WERI-Rb-1 (cell line): Measurements from ENCODE around the gene GET4.

Experiments
- DNase-seq: peaks from one replicate; pipeline ENCODE4 v3.0.0-alpha.2; 2020
- H3K27ac ChIP-seq: fragments of 250-450 bp; sonication (Bioruptor Pico); 2 replicates; pipeline ENCODE4 v1.5.1; 2020; ENCODE audit warnings: mild to moderate bottlenecking, moderate library complexity
- H3K27me3 ChIP-seq: fragments of 250-450 bp; sonication (Bioruptor Pico); 2 replicates; pipeline ENCODE4 v1.5.1; 2021; ENCODE audit warnings: mild to moderate bottlenecking, low read depth, moderate library complexity; ENCODE audit not compliant: insufficient read depth, severe bottlenecking
- H3K36me3 ChIP-seq: fragments of 250-450 bp; sonication (Bioruptor Pico); 2 replicates; pipeline ENCODE4 v1.5.1; 2020; ENCODE audit warnings: mild to moderate bottlenecking, moderate library complexity
- H3K4me3 ChIP-seq: 2 replicates; pipeline ENCODE4 v1.5.1; 2011; ENCODE audit warnings: low read depth, mild to moderate bottlenecking, control low read depth, low read length
- H3K9me3 ChIP-seq: fragments of 250-450 bp; sonication (Bioruptor Pico); 2 replicates; pipeline ENCODE4 v1.5.1; 2021; ENCODE audit warnings: mild to moderate bottlenecking, moderate library complexity; ENCODE audit not compliant: severe bottlenecking
- TF ChIP-seq, protein P1 (sequence below): IDR thresholded peaks from 2 replicates; pipeline ENCODE4 v1.5.1; 2011; ENCODE audit warnings: low read depth, mild to moderate bottlenecking, control low read depth, inconsistent platforms, low read length

Gene GET4

DNA sequence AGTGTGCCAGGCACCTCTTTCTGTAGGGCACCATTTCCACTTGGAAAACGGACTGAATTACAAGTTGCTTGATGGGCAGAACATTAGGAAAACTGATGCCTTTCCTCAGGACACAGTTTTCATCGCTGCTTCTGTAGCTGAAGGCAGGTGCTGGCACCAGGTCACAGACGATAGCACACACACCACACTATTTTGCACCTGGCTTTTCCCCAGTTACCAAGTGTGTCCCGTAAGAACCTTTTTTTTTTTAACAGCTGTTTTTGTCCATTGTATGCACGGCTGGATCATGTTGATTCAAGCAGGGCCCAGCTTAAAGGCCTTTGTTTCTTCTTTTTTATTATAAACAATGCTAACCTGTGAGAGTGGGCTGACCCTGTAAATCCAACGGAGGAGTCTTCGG lies 1.3 kb upstream of the GET4 start:
- H3K27me3 ChIP-seq, result no peaks in the 10 kb centered on the region
- no peak overlapping the region for H3K4me3 ChIP-seq
- H3K27ac ChIP-seq, result no peak overlapping the region
- no peak for DNase-seq
- TF ChIP-seq, protein P1, sequence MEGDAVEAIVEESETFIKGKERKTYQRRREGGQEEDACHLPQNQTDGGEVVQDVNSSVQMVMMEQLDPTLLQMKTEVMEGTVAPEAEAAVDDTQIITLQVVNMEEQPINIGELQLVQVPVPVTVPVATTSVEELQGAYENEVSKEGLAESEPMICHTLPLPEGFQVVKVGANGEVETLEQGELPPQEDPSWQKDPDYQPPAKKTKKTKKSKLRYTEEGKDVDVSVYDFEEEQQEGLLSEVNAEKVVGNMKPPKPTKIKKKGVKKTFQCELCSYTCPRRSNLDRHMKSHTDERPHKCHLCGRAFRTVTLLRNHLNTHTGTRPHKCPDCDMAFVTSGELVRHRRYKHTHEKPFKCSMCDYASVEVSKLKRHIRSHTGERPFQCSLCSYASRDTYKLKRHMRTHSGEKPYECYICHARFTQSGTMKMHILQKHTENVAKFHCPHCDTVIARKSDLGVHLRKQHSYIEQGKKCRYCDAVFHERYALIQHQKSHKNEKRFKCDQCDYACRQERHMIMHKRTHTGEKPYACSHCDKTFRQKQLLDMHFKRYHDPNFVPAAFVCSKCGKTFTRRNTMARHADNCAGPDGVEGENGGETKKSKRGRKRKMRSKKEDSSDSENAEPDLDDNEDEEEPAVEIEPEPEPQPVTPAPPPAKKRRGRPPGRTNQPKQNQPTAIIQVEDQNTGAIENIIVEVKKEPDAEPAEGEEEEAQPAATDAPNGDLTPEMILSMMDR, result no peak
- peaks cover 48% of the 10 kb centered on the region for H3K36me3 ChIP-seq
- peaks cover 3% of the 10 kb centered on the region for H3K9me3 ChIP-seq

DNA sequence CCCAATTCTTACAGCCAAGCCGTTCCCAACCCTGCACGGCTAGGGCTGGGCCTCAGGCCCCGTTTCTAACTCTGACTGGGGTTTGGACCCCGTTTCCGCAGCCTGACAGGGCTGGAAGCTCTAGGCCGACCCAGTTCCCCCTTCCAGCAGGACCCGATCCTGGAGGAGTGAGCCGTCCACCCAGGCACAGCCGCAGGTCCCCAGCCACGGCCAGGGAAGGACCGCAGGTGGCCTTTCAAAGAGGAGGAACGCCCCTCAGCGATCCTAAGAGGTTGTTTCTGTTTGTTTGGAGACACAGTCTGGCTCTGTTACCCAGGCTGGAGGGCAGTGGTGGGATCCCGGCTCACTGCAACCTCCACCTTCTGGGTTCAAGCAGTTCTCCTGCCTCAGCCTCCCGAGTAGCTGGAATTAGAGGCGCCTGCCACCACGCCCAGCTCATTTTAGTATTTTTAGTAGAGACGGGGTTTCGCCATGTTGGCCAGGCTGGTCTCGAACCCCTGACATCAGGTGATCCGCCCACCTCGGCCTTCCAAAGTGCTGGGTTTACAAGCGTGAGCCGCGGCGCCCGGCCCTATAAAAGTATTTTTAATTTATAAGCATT lies 778 bp upstream of the GET4 start:
- Histone ChIP-seq H3K27me3 (no peaks in the 10 kb centered on the region), H3K4me3 (no peak overlapping the region), H3K36me3 (peaks cover 48% of the 10 kb centered on the region), H3K27ac (peak overlapping the region; percentile 49; the same call in 1 of the 2 replicates), H3K9me3 (peaks cover 3% of the 10 kb centered on the region)
- no peak for DNase-seq
- TF ChIP-seq, protein P1, result no peak

DNA sequence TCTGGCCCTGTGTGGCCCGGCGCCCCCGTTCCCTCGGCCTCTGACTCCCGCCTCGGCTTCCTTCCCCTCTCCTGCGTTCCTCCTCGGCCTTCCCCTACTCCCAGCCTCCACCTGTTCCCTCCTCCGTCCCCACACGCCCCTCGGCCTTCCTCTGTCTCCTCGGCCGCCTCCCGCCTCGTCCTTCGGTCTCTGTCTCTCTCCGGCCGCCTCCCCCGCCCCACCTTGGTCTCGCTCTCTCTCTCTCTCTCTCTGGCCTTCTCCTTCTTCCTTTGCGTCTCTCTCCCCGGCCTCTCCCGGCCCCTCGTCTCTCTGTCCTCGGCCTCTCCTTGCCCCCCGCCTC lies 588 bp downstream of the GET4 start:
- H3K4me3 ChIP-seq, result peak overlapping the region; percentile 92
- H3K36me3 ChIP-seq, result peaks cover 51% of the 10 kb centered on the region
- no peaks in the 10 kb centered on the region for H3K27me3 ChIP-seq
- TF ChIP-seq, protein P1, result no peak
- peak overlapping the region; percentile 91 for H3K27ac ChIP-seq
- H3K9me3 ChIP-seq, result peaks cover 3% of the 10 kb centered on the region
- DNase-seq, result peak; percentile 37

DNA sequence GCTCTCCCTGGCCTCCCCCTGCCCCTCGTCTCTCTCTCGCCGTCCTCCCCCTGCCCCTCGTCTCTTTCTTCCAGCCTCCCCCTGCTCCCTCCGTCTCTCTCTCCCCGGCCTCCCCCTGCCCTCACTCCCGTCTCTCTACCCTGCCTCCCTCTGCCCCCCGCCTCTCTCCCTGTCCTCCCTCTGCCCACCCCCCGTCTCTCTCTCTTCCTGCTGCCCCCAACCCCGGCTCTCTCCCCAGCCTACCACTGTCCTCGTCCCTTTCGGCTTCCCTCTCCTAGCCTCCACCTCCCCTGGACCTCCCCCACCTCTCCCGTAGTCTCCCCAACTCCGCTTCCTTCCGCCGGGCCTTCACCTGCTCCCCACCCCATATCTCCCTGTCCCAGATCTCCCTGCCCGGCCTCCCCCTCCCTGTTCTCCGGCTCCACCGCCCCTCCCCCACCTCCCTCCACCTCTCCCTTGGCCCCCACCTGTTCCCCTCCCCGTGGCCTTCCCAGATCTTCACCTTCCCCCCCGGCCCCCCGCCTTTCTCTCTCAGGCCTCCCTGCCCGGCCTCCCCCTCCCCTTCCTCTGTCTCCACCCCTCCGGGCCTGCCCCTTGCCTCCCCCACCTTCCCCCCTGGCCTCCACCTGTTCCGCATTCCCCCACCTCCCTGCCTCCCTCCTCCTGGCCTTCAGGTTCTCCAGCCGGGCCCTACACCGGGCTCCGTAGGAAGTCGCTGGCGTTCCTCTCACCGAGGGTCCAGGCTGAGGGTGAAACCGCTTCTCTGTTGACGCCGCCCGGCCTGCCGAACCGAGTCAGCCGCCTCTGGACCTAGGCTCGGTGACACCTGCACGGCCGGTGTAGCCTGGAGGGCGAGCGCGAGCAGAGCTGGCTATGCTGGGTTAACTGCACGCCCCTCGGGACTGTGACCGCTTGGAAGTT lies 1.2 kb downstream of the GET4 start:
- H3K27me3 ChIP-seq, result no peaks in the 10 kb centered on the region
- H3K27ac ChIP-seq, result peak overlapping the region; percentile 91
- H3K36me3 ChIP-seq, result peaks cover 47% of the 10 kb centered on the region
- H3K4me3 ChIP-seq, result peak overlapping the region; percentile 92
- TF ChIP-seq, protein P1, result no peak
- peaks cover 3% of the 10 kb centered on the region for H3K9me3 ChIP-seq
- peak; percentile 70 for DNase-seq

DNA sequence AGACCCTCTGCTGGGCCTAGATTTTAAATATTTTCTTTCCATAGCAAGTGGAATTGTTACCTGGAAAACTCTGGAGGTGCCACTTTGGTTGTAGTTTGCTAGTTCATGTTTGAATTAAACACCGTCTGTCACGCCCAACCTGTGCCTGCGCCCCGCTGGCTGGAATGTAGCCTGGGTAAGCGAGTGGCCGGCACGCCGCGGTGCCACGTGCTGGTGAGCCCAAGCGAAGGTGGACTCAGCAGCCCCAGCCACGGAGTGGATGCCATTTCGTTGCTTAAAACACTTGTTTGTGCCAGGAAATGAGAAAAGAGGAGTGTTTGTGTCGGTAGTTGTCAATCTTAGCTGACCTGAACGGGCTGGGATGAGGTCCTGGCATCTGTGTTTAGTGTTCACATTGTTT lies 2.7 kb downstream of the GET4 start:
- Histone ChIP-seq H3K4me3 (no peak overlapping the region), H3K9me3 (peaks cover 3% of the 10 kb centered on the region), H3K27ac (no peak overlapping the region), H3K36me3 (peaks cover 33% of the 10 kb centered on the region), H3K27me3 (no peaks in the 10 kb centered on the region)
- TF ChIP-seq, protein P1, result no peak
- DNase-seq, result no peak
